ENCODE results near the gene CLSTN1. TPM values are rescaled to one million over a fixed set of nuclear protein-coding genes. Genes with fewer than 3 reads are reported as not detected.

The CLSTN1 gene
- total and polyA plus RNA-seq, 7 donors, result 7.3 to 48.7 (median 19.7) TPM

GRCh38 chr1:9850442-9851162 lies 26.8 kb upstream of the CLSTN1 start:
- no peaks in the 10 kb centered on the region for H3K4me1 ChIP-seq
- TF ChIP-seq CTCF (IDR thresholded peaks at IDR 0.05), result no peak
- H3K36me3 ChIP-seq (ENCODE audit: insufficient read depth in 1 of 2, low read depth in 1 of 2), result peaks cover 0 to 3% of the 10 kb centered on the region in 2 donors
- intact Hi-C loops (cut with DNase I), result no loop called here
- ATAC-seq (no peak), DNase-seq (peak in 1 of 2 donors; percentile 18)
- no peak overlapping the region for H3K4me3 ChIP-seq
- no peaks in the 10 kb centered on the region for H3K27me3 ChIP-seq (ENCODE audit: insufficient read depth in 3 of 3, low read length in 2 of 3)
- peaks cover 6% of the 10 kb centered on the region for H3K9me3 ChIP-seq
- 76 to 77% (median 77%) methylated on average over 18 of the region's 18 CpGs for WGBS, 3 donors
- no peak overlapping the region for H3K27ac ChIP-seq

- Histone ChIP-seq H3K27ac (no peak overlapping the region), H3K4me1 (no peaks in the 10 kb centered on the region), H3K36me3 (ENCODE audit: insufficient read depth in 1 of 2, low read depth in 1 of 2) (peaks cover 0 to 3% of the 10 kb centered on the region in 2 donors), H3K9me3 (peaks cover 6% of the 10 kb centered on the region), H3K4me3 (no peak overlapping the region), H3K27me3 (ENCODE audit: insufficient read depth in 3 of 3, low read length in 2 of 3) (no peaks in the 10 kb centered on the region)
- no peak for TF ChIP-seq CTCF (IDR thresholded peaks at IDR 0.05)
- DNase-seq (no peak), ATAC-seq (no peak)
- intact Hi-C loops (cut with DNase I), result no loop called here
- WGBS, 3 donors, result 81 to 84% (median 82%) methylated on average over 20 of the region's 20 CpGs
These were observed 26.1 kb upstream of the CLSTN1 start for GRCh38 chr1:9849691-9850441.

GRCh38 chr1:9848022-9848421 lies 24.3 kb upstream of the CLSTN1 start:
- intact Hi-C loops (cut with DNase I), result no loop called here
- no peak overlapping the region for H3K4me3 ChIP-seq
- DNase-seq, result no peak
- no peaks in the 10 kb centered on the region for H3K27me3 ChIP-seq (ENCODE audit: insufficient read depth in 3 of 3, low read length in 2 of 3)
- H3K36me3 ChIP-seq (ENCODE audit: insufficient read depth in 1 of 2, low read depth in 1 of 2), result peaks cover 0 to 3% of the 10 kb centered on the region in 2 donors
- no peaks in the 10 kb centered on the region for H3K4me1 ChIP-seq
- ATAC-seq, result no peak
- H3K27ac ChIP-seq, result no peak overlapping the region
- TF ChIP-seq CTCF (IDR thresholded peaks at IDR 0.05), result no peak
- WGBS, 3 donors, result 79 to 87% (median 79%) methylated on average over 8 of the region's 8 CpGs
- H3K9me3 ChIP-seq, result no peaks in the 10 kb centered on the region

GRCh38 chr1:9847269-9847668 lies 23.5 kb upstream of the CLSTN1 start:
- Histone ChIP-seq H3K36me3 (ENCODE audit: insufficient read depth in 1 of 2, low read depth in 1 of 2) (no peaks in the 10 kb centered on the region), H3K4me1 (no peaks in the 10 kb centered on the region), H3K27me3 (ENCODE audit: insufficient read depth in 3 of 3, low read length in 2 of 3) (no peaks in the 10 kb centered on the region), H3K4me3 (no peak overlapping the region), H3K27ac (no peak overlapping the region), H3K9me3 (no peaks in the 10 kb centered on the region)
- no peak for DNase-seq
- 87 to 93% (median 92%) methylated on average over 2 of the region's 2 CpGs for WGBS, 3 donors
- intact Hi-C loops (cut with DNase I), result no loop called here
- no peak for TF ChIP-seq CTCF (IDR thresholded peaks at IDR 0.05)
- no peak for ATAC-seq

Data from psoas muscle (tissue), 8 donors.